ENCODE results near the gene THBS2. TPM values are rescaled to one million over a fixed set of nuclear protein-coding genes. Genes with fewer than 3 reads are reported as not detected.

Gene THBS2
- total and polyA plus RNA-seq, 8 donors = 4.8 to 126 (median 6.9) TPM

GRCh38 chr6:169247991-169248390 lies 5.7 kb downstream of the THBS2 start:
- Histone ChIP-seq H3K4me1 (peaks cover 0 to 6% of the 10 kb centered on the region in 2 donors), H3K36me3 (no peaks in the 10 kb centered on the region), H3K27ac (no peak overlapping the region), H3K4me3 (no peak overlapping the region), H3K9me3 (no peaks in the 10 kb centered on the region), H3K27me3 (peaks cover 9 to 40% of the 10 kb centered on the region in 2 donors)
- DNase-seq = no peak
- intact Hi-C loops (cut with DNase I) = no loop called here
- ATAC-seq = peak; percentile 5
- TF ChIP-seq CTCF (IDR thresholded peaks at IDR 0.05) = no peak

GRCh38 chr6:169247419-169247818 lies 6.2 kb downstream of the THBS2 start:
- intact Hi-C loops (cut with DNase I) = no loop called here
- H3K4me3 ChIP-seq = no peak overlapping the region
- no peaks in the 10 kb centered on the region for H3K9me3 ChIP-seq
- peaks cover 0 to under 1% of the 10 kb centered on the region in 2 donors for H3K4me1 ChIP-seq
- H3K27ac ChIP-seq = no peak overlapping the region
- H3K36me3 ChIP-seq = no peaks in the 10 kb centered on the region
- TF ChIP-seq CTCF (IDR thresholded peaks at IDR 0.05) = no peak
- no peak for ATAC-seq
- DNase-seq = no peak
- H3K27me3 ChIP-seq = peaks cover 3 to 34% of the 10 kb centered on the region in 2 donors

GRCh38 chr6:169246445-169246844 lies 7.2 kb downstream of the THBS2 start:
- intact Hi-C loops (cut with DNase I) = no loop called here

GRCh38 chr6:169244684-169245383 lies 8.8 kb downstream of the THBS2 start:
- Histone ChIP-seq H3K4me3 (no peak overlapping the region), H3K9me3 (no peaks in the 10 kb centered on the region), H3K27ac (no peak overlapping the region), H3K27me3 (peaks cover 0 to 10% of the 10 kb centered on the region in 2 donors), H3K4me1 (no peaks in the 10 kb centered on the region), H3K36me3 (no peaks in the 10 kb centered on the region)
- DNase-seq (peak in 1 of 4 donors; percentile 16), ATAC-seq (no peak)
- intact Hi-C loops (cut with DNase I) = no loop called here
- no peak for TF ChIP-seq CTCF (IDR thresholded peaks at IDR 0.05)

More at GRCh38 chr6:169246445-169246844, 7.2 kb downstream of the THBS2 start:
- no peaks in the 10 kb centered on the region for H3K36me3 ChIP-seq
- H3K27me3 ChIP-seq = peaks cover 0 to 24% of the 10 kb centered on the region in 2 donors
- ATAC-seq = no peak
- H3K27ac ChIP-seq = no peak overlapping the region
- H3K9me3 ChIP-seq = no peaks in the 10 kb centered on the region
- no peak for TF ChIP-seq CTCF (IDR thresholded peaks at IDR 0.05)
- DNase-seq = no peak
- H3K4me3 ChIP-seq = no peak overlapping the region
- no peaks in the 10 kb centered on the region for H3K4me1 ChIP-seq

GRCh38 chr6:169243661-169244060 lies 10.0 kb downstream of the THBS2 start:
- Histone ChIP-seq H3K36me3 (no peaks in the 10 kb centered on the region), H3K4me3 (no peak overlapping the region), H3K27me3 (no peaks in the 10 kb centered on the region), H3K9me3 (no peaks in the 10 kb centered on the region), H3K4me1 (no peaks in the 10 kb centered on the region), H3K27ac (no peak overlapping the region)
- no peak for DNase-seq
- ATAC-seq = no peak
- no peak for TF ChIP-seq CTCF (IDR thresholded peaks at IDR 0.05)
- intact Hi-C loops (cut with DNase I) = no loop called here

All from left lung (tissue), 10 donors.